ENCODE measurements around the gene CIAO1.

CIAO1 gene

DNA sequence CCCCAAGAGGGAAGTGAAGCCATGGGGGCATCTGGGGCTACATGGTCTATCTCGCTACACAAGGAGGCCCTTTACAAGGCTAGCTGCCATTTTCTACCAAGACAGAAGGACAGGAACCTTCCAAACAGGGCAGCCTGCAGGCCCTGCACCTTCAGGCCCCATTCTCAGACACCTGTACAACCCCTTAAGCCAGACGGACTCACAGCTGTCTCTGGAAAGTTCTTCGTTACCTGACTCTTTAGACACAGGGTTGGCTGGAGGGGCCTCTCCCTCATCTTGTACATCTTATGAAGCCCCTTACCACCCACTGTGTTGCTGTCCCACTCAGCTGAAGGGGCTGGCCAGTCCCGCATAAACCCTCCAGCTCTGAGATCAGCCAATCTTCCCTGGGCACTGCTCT is 17.4 kb upstream of the CIAO1 start:
- TF ChIP-seq, protein P1, sequence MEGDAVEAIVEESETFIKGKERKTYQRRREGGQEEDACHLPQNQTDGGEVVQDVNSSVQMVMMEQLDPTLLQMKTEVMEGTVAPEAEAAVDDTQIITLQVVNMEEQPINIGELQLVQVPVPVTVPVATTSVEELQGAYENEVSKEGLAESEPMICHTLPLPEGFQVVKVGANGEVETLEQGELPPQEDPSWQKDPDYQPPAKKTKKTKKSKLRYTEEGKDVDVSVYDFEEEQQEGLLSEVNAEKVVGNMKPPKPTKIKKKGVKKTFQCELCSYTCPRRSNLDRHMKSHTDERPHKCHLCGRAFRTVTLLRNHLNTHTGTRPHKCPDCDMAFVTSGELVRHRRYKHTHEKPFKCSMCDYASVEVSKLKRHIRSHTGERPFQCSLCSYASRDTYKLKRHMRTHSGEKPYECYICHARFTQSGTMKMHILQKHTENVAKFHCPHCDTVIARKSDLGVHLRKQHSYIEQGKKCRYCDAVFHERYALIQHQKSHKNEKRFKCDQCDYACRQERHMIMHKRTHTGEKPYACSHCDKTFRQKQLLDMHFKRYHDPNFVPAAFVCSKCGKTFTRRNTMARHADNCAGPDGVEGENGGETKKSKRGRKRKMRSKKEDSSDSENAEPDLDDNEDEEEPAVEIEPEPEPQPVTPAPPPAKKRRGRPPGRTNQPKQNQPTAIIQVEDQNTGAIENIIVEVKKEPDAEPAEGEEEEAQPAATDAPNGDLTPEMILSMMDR (conservative IDR thresholded peaks at IDR 0.05; ENCODE audit: control insufficient read depth, insufficient read depth, low read depth, low read length), result no peak

DNA sequence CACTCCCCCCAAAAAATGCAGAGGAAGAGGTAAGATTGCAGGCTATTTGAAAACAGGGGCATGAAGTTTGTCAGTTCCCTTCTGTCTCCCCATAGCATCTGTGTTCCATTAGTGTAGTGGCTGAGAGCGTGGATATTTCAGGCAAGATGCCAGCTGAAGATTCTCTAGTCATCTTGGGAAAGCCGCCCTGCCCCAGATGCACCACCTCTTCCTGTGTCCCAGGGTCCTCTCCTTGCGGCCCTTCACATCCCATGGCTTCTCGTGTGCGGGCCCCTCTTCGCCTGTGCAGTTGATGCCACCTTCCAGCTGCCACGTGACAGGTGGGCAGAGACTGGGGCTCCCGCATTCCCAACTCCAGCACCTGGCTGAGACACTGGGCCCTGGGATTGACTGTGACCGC is 16.4 kb upstream of the CIAO1 start:
- TF ChIP-seq, protein P1 (conservative IDR thresholded peaks at IDR 0.05; ENCODE audit: control insufficient read depth, insufficient read depth, low read depth, low read length), result no peak
- no peak overlapping the region for H3K4me3 ChIP-seq (ENCODE audit: control insufficient read depth, low read depth, low read length)
- peak; percentile 93 for DNase-seq (ENCODE audit: low read depth)

More for the DNA sequence above, 17.4 kb upstream of the CIAO1 start:
- no peak for DNase-seq (ENCODE audit: low read depth)
- no peak overlapping the region for H3K4me3 ChIP-seq (ENCODE audit: control insufficient read depth, low read depth, low read length)

DNA sequence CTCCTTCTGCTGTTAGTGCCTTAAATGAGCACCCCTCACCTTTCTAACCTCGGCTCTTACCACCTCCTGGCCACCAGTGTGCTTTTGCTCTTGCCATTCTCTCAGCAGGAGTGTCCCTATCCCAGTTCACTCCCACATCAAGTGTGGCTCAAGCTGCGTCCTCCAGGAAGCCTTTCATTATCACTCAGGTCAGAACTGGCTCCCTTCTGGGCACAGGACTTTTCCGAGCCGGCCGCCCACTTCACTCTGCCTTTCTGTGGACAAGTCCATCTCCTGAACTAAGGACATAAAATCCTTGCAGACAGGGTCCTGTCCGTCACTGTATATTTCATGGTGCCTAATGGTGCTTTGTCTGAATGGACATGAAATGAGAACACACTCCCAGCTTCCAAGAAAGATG is 15.8 kb upstream of the CIAO1 start:
- TF ChIP-seq, protein P1 (conservative IDR thresholded peaks at IDR 0.05; ENCODE audit: control insufficient read depth, insufficient read depth, low read depth, low read length), result no peak
- no peak for DNase-seq (ENCODE audit: low read depth)
- no peak overlapping the region for H3K4me3 ChIP-seq (ENCODE audit: control insufficient read depth, low read depth, low read length)

DNA sequence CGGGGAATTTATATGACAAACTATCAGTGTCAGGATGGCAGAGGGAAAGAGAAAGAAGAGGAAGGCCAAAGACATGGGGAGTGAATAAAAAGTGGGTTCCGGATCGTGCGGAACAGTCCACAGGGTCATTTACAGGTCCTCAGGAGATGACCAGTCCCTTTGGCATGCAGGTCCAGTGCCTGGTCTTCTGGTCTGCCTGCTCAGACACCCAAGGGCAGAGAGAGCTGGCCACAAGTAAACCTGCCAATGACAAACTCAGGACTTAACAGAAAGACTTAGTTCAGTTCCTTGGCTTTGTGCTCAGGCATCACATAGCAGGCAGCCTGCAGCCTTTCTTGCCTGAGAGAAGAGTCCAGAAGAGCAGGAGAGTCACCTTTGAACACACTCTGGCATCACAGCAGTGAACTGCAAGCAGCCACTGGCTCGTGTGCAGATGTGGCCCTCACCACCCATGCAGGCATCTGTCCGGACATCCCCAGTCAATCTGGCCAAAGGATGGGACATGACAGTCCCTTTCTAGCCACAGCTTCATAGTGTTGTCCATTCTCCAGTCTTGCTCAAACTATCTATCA is 14.2 kb upstream of the CIAO1 start:
- no peak overlapping the region for H3K4me3 ChIP-seq (ENCODE audit: control insufficient read depth, low read depth, low read length)
- TF ChIP-seq, protein P1 (conservative IDR thresholded peaks at IDR 0.05; ENCODE audit: control insufficient read depth, insufficient read depth, low read depth, low read length), result no peak
- peak; percentile 93 for DNase-seq (ENCODE audit: low read depth)

DNA sequence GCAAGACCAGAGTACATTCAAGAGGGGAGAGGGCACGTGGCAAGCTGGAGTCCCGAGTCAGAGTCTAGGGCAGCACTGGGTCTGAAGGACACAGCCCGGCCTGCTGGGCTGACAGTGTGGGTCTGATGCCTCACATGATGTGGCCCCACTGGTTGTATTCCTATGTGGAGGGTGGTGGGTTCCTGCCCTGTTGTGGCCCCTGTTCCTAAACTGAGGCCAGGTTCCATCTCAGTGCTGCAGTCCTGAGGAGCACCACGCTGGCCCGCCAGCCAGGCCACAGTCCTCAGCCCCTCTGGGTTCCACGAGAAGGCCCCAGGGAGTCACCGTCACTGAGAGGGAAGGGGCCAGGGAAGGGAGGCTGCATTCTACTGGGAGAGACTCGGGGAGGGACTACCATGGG is 13.5 kb upstream of the CIAO1 start:
- H3K4me3 ChIP-seq (ENCODE audit: control insufficient read depth, low read depth, low read length), result no peak overlapping the region
- no peak for DNase-seq (ENCODE audit: low read depth)
- TF ChIP-seq, protein P1 (conservative IDR thresholded peaks at IDR 0.05; ENCODE audit: control insufficient read depth, insufficient read depth, low read depth, low read length), result no peak

DNA sequence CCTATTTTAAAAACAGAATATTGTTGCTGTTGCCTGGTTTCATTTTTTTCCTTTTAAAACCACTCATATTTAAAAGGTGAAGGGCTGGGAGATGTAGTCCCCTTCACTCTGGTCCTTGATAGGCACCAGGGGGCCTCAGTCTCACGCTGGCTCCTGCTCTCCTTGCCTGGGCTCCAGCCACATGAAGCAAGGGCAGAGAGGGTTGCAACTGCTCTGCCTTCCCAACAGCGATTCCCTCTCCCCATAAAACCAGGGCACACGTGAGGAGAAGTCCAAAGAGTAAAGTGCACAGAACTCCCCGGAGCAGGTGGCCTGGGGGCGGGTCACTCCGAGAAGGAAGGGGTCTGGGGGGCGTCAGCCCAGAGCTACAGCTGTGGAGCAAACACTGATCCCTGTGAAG is 13.0 kb upstream of the CIAO1 start:
- no peak for DNase-seq (ENCODE audit: low read depth)
- H3K4me3 ChIP-seq (ENCODE audit: control insufficient read depth, low read depth, low read length), result no peak overlapping the region
- TF ChIP-seq, protein P1 (conservative IDR thresholded peaks at IDR 0.05; ENCODE audit: control insufficient read depth, insufficient read depth, low read depth, low read length), result no peak

DNA sequence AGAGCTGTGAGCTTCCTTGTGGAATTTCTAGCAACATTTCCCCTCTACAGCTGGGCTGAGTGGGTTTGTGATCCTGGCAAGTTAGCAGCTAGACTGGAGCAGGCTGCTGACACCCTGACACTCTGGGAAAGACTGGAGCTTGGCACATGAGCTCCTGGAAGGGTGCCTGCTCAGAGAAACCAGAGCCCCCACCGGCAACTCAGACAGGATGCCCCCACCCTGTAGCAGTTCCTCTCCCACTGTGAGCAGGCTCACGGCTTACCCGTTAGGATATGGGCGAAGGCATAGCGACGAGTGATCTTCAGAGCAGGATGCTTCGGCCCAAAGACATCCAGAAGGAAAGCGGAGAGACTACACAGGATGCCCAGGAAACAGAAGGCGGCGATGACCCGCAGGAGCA is 11.5 kb upstream of the CIAO1 start:
- no peak for DNase-seq (ENCODE audit: low read depth)
- TF ChIP-seq, protein P1 (conservative IDR thresholded peaks at IDR 0.05; ENCODE audit: control insufficient read depth, insufficient read depth, low read depth, low read length), result no peak

More for the DNA sequence above, 11.5 kb upstream of the CIAO1 start:
- no peak overlapping the region for H3K4me3 ChIP-seq (ENCODE audit: control insufficient read depth, low read depth, low read length)

Measured in fibroblast of mammary gland (primary cell).